GM18951 (cell line): ENCODE data around the gene ETFB.

ENCODE experiments used
- POLR2A ChIP-seq: IDR thresholded peaks from 4 replicates; pipeline ENCODE4 v1.6.1; 2011; ENCODE audit warnings: mild to moderate bottlenecking; ENCODE audit not compliant: insufficient read length, insufficient read depth; ENCODE audit errors: extremely low read depth
- in situ Hi-C: fragments of 300-500 bp; cut with MboI; formaldehyde crosslinking; loops from one replicate; pipeline ENCODE4 v1.12.0; 2022; ENCODE audit warnings: low sequenced_read_pairs, mixed read lengths, inconsistent platforms; ENCODE audit not compliant: unreplicated experiment

ETFB gene

DNA sequence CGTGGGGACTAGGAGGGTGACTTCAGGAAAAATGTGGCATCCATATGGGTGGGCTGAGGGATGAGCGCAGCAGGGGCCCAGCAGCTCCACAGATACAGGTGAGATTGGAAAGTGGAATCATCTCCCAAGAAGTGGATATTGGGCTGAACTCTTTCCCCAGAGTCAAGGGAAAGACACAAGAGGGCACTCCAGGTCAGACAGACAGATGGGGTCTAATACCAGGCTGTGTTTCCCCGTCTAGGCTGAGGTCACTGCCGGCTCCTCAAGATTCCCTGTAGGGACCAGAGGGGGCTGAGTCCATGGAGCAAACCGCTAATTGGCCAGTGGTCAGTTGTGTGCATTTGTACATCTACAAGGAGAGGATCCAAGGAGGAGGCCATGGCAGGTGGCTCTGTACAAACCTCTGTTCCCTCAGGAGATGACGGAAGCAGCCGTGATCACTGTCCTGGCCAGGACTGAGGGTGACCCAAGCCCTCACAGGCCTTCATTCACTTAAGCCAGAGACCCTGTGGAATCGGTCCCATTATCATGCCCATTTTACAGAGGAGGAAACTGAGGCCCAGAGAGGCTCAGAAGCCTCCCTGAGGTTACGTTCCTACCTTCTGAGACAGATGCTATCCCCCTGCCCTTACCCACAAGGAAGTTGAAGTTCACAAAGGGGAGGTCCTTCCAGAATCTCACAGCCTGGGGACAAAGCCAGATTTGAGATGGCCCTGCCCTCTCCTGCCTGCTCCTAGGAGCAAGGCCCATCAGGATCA is 69.7 kb downstream of the ETFB start:
- TF ChIP-seq POLR2A, result no peak
- in situ Hi-C loops, result no loop called here

DNA sequence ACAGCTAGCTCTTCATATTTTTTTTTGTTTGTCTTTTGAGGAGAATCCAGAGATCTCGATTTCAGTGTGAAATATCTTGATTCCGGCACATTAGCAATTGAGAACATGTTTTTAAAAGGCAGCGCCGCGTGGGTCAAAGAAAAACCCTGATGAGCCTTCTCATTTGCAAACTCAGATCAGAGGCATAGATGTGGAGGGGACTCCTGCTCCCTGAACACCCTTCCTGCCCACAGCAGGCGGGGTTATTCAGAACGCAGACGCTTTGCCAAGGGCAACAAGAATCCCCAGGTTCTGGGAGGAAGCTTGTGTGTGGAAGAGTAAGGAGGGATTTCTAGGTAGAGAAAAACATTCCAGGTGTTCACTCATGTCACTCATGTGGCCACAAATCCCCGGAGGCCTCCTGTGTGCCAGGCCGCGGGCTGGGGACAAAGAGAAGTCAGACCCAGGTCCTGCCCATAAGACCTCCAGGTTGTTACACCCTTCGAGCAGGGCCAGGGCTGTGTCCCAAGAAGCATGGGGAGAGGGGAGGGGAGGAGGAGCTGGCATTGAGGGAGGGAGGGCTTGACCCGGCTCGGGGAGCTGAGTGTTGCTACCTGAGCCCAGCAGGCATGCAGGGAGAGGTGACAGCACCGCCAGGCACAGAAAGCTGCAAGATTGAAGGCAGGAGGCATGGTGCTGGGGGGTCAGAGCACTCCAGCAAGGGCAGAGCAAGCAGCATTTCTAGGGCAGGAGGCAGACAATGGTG is 70.6 kb downstream of the ETFB start:
- in situ Hi-C loops, result no loop called here
- no peak for TF ChIP-seq POLR2A
